Left kidney (tissue), 2 donors: ENCODE data around the gene DUSP3. TPM values are rescaled to one million over a fixed set of nuclear protein-coding genes. Genes with fewer than 3 reads are reported as not detected.

Source experiments
- DNase-seq: peaks from one replicate; pipeline ENCODE4 v3.0.0-alpha.2; 2013
- polyA plus RNA-seq: library from polyadenylated mRNA; unstranded; fragments of 120-200 nt; gene quantifications from one replicate; pipeline ENCODE4 v1.2.1, GENCODE V29; 2013; ENCODE audit not compliant: insufficient read length

Gene DUSP3
- polyA plus RNA-seq, 1 donor = 58.5 TPM

- DNase-seq = no peak
Observed at GRCh38 chr17:43734376-43734775, 44.4 kb downstream of the DUSP3 start.

- DNase-seq = no peak
Observed at GRCh38 chr17:43733956-43734355, 44.8 kb downstream of the DUSP3 start.

- no peak for DNase-seq
Observed at GRCh38 chr17:43732958-43733357, 45.8 kb downstream of the DUSP3 start.

- DNase-seq = no peak
Observed at GRCh38 chr17:43728081-43728480, 50.7 kb downstream of the DUSP3 start.

GRCh38 chr17:43723697-43724359, 54.9 kb downstream of the DUSP3 start:
- DNase-seq = no peak

GRCh38 chr17:43722870-43723665, 55.7 kb downstream of the DUSP3 start:
- no peak for DNase-seq

- no peak for DNase-seq
Observed at GRCh38 chr17:43722269-43722619, 56.5 kb downstream of the DUSP3 start.

- DNase-seq = no peak
Observed at GRCh38 chr17:43721537-43722268, 57.1 kb downstream of the DUSP3 start.

- DNase-seq = peak; percentile 73
Observed at GRCh38 chr17:43720311-43721060, 58.3 kb downstream of the DUSP3 start.

- no peak for DNase-seq
Observed at GRCh38 chr17:43719578-43719977, 59.2 kb downstream of the DUSP3 start.

GRCh38 chr17:43718544-43718943, 60.2 kb downstream of the DUSP3 start:
- DNase-seq = no peak

- DNase-seq = no peak
Observed at GRCh38 chr17:43717913-43718312, 60.9 kb downstream of the DUSP3 start.

Other genes with a start within 250 kb of the DUSP3 start
- gene ETV4, start 232.6 kb downstream of the DUSP3 start, polyA plus RNA-seq = 43.6 TPM
- gene MEOX1, start 117.1 kb downstream of the DUSP3 start, polyA plus RNA-seq = 15.5 TPM
- gene SOST, start 20.2 kb downstream of the DUSP3 start, polyA plus RNA-seq = 30.9 TPM
- 0.10 TPM for gene CFAP97D1, start 1.5 kb upstream of the DUSP3 start, polyA plus RNA-seq
- 13.6 TPM for gene MPP3, start 54.2 kb upstream of the DUSP3 start, polyA plus RNA-seq
- 0.70 TPM for gene CD300LG, start 68.2 kb upstream of the DUSP3 start, polyA plus RNA-seq
- 6.4 TPM for gene MPP2, start 128.6 kb upstream of the DUSP3 start, polyA plus RNA-seq
- 0.45 TPM for gene PPY, start 163.5 kb upstream of the DUSP3 start, polyA plus RNA-seq
- gene PYY, start 175.0 kb upstream of the DUSP3 start, polyA plus RNA-seq = 0.22 TPM
- gene NAGS, start 225.6 kb upstream of the DUSP3 start, polyA plus RNA-seq = 2.0 TPM
- gene TMEM101, start 236.0 kb upstream of the DUSP3 start, polyA plus RNA-seq = 38.7 TPM